GM18867 (cell line): ENCODE data around the gene PSMB4.
"Not testable (repeated sequence)": the region's sequence is repeated elsewhere in the genome, so short reads cannot be mapped to it uniquely, and the experiment has no call there.

ENCODE experiments used
- ATAC-seq: cut with Tn5 transposase; IDR thresholded peaks from one replicate; pipeline ENCODE4 v1.9.1; 2021; ENCODE audit warnings: mild to moderate bottlenecking, moderate library complexity; ENCODE audit not compliant: unreplicated experiment

Gene PSMB4

DNA sequence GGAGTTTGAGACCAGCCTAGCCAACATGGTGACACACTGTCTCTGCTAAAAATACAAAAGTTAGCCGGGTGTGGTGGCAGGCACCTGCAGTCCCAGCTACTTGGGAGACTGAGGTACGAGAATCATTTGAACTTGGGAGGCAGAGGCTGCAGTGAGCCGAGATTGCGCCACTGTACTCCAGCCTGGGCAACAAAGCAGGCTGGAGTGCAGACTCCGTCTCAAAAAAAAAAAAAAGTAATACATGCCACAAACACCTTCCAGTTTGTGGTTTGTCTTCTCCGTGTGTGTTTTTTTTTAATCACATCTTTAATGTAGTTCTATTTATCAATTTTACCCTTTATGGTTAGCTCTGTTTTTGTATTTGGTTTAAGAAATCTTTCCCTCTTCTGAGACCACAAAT is 37.6 kb downstream of the PSMB4 start:
- ATAC-seq: no peak

DNA sequence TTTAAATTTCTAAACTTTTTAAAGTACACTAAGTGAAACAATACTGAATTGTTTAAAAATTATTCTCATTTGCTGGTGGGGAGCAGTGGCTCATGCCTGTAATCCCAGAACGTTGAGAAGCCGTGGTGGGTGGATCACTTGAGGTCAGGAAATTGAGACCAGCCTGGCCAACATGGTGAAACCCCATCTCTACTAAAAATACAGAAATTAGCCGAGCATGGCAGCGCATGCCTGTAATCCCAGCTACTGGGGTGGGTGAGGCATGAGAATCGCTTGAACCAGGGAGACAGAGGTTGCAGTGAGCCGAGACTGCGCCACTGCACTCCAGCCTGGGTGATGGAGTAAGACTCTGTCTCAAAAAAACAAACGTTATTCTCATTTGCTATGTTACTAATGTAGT is 38.0 kb downstream of the PSMB4 start:
- not testable (repeated sequence) for ATAC-seq

DNA sequence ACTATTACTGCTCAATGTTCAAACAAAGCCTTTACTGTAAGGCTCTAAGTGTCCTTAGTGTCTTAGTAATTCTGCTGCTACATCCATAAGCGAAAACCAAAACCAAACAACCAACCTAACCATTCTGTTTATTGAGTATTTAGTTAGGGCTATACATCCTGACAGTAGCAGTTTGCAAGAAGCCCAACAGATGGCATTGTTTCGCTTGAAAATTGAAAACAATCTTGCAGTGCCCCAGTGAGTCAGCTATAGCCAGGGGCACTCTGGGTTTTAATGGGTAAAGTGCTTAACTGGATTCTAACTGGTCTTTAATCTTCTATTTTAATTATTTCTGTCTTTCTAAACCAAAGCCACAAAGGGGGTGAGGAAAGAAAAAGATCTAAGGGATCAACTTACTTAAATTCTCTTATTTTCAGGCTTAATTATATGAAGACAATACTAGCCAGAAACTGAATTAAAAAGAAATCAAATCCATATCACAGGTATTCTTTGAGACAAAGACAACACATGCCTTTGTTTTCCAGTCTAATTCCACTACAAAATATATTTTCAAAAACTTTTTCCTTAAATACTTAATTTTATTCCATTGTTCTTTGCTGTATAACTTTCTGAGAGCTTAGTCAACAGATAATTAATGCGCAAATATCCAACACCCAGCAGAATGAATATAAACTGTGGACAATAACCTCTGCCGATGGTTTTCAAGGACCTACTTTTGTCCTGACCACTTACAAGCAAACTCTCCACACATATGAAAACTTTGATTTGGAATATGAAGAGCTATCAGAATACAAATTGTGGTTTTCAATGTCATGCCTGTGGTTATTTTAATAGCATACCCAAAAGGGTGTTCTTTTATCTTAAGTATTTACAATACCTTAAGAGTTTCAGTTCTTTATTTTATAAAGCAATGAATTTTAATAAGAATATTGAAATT is 44.7 kb downstream of the PSMB4 start:
- ATAC-seq: no peak

DNA sequence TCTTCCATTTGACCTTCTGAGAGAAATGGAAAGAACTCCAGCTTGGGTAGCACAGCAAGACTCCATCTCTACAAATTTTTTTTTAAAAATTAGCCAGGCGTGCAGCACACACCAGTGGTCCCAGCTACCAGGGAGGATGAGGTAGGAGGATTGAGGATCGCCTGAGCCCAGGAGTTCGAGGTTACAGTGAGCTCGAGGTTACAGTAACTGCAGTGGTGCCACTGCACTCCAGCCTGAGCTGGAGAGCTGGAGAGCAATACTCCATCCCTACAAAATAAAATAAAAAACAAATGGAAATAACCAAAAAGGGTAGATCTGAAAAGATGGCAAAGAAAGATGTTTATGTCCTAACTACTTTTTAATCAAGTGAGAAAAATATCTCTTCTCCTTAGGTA is 45.4 kb downstream of the PSMB4 start:
- no peak for ATAC-seq

DNA sequence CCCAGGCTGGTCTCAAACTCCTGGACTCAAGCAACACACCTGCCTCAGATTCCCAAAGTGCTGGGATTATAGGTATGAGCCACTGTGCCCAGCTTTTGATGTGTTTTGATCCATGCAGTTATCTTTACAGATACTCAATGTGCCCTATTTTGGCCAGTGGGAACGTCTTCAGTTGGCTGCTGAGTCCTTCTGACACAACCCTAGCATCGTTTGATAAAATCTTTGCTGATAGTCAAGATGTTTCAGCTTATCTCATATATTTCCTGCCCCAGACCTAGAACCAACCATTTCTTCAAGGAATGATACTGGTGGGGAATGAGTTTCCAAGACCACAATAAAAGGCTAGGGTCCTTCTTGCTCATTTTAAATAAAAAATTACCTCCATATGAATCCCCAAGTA is 48.3 kb downstream of the PSMB4 start:
- ATAC-seq: no peak
